Colonic mucosa (tissue), 4 donors: ENCODE measurements around the gene PEPD. TPM values are rescaled to one million over a fixed set of nuclear protein-coding genes. Genes with fewer than 3 reads are reported as not detected.

Experiments used
- DNase-seq: peaks from one replicate; pipeline ENCODE4 v3.0.0-alpha.2; 2020
- H3K27ac ChIP-seq: fragments of 200-600 bp; one replicate; pipeline ENCODE4 v1.8.0; 2021
- H3K27me3 ChIP-seq: fragments of 200-600 bp; one replicate; pipeline ENCODE4 v1.8.0; 2021
- H3K36me3 ChIP-seq: fragments of 200-600 bp; one replicate; pipeline ENCODE4 v1.8.0; 2021
- H3K4me1 ChIP-seq: fragments of 200-600 bp; one replicate; pipeline ENCODE4 v1.8.0; 2021; ENCODE audit warnings: mild to moderate bottlenecking
- H3K4me3 ChIP-seq: fragments of 200-600 bp; one replicate; pipeline ENCODE4 v1.8.0; 2021
- H3K9ac ChIP-seq, 2 donors: one replicate each; pipeline ENCODE4 v1.7.0; 2013; ENCODE audit warnings: control low read depth in 2 of 2, low read depth in 2 of 2, low read length in 2 of 2
- H3K9me3 ChIP-seq: fragments of 200-600 bp; one replicate; pipeline ENCODE4 v1.8.0; 2021
- intact Hi-C: fragments of 100-400 bp; cut with DNase I; formaldehyde crosslinking; loops from one replicate; pipeline ENCODE4 v1.14.1; 2022
- total RNA-seq, 2 donors: library from RNA; stranded (reverse); fragmentation: NEBNext Ultra II Directional in 1 of 2; extraction: Animal tissue kit (Norgen Biotek cat#: 25700) in 1 of 2; gene quantifications; one replicate each; pipeline ENCODE4 v1.2.1, GENCODE V29; 2021
- TF ChIP-seq, protein P1 (sequence below): fragments of 200-600 bp; IDR thresholded peaks from one replicate; pipeline ENCODE4 v1.8.0; 2022; ENCODE audit warnings: antibody characterized with exemption, mild to moderate bottlenecking
- donor health status: healthy.
- donor health status: DM: no; HTN: no; CAD: no.
- donor health status: DM: no; HTN: no; CAD: no.

The PEPD gene
- total RNA-seq, 2 donors from 2014 or later = 47.9 to 71.4 TPM

DNA sequence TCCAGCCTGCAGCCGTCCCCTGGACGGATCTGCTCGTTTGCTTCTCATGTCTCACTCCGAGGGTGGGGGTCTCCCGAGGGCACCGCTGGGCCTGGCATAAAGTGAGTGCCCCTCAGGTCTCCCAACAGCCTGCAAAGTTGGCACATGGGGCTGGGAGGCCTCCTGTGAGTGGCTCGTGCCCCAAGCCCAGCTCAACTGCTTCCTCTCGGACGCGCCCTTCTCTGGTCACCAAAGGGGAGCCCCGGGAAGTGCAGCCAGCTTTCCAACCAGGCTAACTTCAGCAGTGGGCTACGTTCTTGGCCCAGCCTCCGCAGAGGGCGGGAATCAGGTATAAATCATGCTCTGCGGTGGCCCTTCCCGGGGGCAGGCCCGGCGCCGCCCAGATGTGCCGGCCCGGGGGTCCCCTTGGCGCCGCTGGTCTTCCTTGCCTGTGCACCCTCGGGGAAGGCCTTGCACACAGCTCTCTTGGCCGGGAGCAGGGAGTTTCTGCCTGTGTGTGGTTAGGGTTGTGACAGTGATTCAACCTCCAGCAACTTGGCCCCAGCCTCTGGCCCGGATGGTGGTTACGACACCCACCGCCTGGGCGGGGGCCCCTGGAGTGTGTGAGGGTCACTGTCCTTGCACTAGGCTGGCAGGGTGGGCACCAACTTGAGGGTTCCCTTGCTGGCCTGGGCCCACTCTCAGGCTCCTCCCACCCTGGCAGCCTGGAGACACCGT, 127.4 kb downstream of the PEPD start:
- H3K27ac ChIP-seq = no peak overlapping the region

DNA sequence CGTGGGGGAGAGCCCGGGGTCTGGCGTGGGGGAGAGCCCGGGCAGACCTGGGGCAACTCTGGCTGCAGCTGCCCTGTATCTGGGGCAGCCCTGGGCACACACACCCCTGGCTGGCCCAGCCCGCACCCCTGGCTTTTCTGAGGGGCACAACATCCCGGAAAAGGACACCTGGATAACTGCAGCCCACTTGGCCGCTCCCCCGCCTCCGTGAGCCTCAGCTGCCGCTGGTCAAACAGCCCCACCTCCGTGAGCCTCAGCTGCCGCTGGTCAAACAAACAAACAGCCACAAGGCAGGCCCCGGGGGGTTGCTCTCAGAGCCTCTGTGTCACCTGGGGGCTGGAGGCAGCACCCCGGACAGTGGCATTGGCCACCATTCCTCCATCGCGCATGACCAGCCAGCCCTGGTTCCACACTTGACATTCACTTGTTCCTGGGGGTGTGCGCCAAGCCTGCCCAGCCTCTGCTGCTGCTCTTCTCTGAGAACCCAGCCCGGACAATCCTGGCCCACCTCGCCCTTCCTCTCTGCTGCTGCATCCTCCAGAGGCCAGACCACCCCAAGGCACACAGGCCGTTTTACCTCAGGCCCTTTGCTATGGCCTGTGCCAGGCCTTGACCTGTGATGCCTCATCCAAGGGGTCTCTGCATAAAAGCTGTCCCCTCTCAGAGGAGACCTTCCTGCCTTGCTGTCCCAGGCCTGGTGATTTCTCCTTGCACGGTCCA, 128.1 kb downstream of the PEPD start:
- TF ChIP-seq, protein P1, sequence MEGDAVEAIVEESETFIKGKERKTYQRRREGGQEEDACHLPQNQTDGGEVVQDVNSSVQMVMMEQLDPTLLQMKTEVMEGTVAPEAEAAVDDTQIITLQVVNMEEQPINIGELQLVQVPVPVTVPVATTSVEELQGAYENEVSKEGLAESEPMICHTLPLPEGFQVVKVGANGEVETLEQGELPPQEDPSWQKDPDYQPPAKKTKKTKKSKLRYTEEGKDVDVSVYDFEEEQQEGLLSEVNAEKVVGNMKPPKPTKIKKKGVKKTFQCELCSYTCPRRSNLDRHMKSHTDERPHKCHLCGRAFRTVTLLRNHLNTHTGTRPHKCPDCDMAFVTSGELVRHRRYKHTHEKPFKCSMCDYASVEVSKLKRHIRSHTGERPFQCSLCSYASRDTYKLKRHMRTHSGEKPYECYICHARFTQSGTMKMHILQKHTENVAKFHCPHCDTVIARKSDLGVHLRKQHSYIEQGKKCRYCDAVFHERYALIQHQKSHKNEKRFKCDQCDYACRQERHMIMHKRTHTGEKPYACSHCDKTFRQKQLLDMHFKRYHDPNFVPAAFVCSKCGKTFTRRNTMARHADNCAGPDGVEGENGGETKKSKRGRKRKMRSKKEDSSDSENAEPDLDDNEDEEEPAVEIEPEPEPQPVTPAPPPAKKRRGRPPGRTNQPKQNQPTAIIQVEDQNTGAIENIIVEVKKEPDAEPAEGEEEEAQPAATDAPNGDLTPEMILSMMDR = no peak
- H3K9me3 ChIP-seq = no peaks in the 10 kb centered on the region
- no peak overlapping the region for H3K27ac ChIP-seq
- H3K27me3 ChIP-seq = no peaks in the 10 kb centered on the region
- H3K36me3 ChIP-seq = no peaks in the 10 kb centered on the region
- intact Hi-C loops = no loop called here
- H3K9ac ChIP-seq = no peak overlapping the region
- DNase-seq = no peak
- no peak overlapping the region for H3K4me3 ChIP-seq
- peaks cover 31% of the 10 kb centered on the region for H3K4me1 ChIP-seq

More for the DNA sequence above, 127.4 kb downstream of the PEPD start:
- intact Hi-C loops = no loop called here
- Histone ChIP-seq H3K9ac (no peak overlapping the region), H3K4me3 (no peak overlapping the region), H3K9me3 (no peaks in the 10 kb centered on the region), H3K36me3 (no peaks in the 10 kb centered on the region), H3K27me3 (no peaks in the 10 kb centered on the region), H3K4me1 (peaks cover 30% of the 10 kb centered on the region)
- TF ChIP-seq, protein P1 = no peak
- DNase-seq = no peak

DNA sequence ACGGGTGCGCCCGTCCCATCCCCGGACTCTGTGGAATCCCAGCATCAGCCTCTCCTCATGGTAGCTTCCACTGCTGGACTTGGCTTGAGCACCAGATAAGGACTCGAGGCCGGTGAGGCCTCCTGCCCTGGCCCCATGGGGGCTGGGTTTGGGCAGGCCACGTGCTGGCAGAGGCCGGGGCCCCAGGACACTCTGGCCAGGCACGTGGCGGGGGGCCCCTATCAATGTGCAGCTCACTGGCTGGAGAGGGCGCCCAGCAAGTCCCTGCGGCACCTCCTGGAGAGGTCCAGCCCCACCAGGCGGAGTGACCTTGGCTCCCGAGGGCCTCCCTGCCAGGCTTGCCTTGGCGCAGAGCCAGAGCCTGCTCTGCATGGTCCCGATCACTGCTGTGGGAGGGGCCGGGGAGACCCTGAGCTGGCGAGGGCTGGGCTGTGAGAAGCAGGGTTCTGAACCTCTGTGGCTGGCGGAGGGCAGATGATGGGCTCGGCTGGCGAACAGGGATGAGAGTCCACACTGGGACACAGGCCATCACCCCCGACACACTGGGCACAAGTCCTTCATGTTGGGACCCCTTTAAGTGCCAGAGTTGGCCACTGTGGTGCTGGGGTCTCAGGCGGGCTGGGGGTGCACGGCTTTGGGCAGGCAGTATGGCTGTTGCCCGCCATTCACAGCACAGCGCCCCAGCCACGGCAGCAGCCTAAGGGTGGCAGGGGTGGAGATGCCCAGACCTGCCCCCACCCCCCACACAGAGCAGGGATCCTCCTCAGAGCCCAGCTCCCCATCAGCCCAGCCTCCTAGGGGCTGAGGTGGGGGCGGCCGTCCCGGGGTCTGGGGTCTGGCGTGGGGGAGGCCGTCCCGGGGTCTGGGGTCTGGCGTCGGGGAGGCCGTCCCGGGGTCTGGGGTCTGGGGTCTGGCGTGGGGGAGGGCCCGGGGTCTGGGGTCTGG, 129.0 kb downstream of the PEPD start:
- no peaks in the 10 kb centered on the region for H3K27me3 ChIP-seq
- TF ChIP-seq, protein P1 = no peak
- H3K36me3 ChIP-seq = no peaks in the 10 kb centered on the region
- H3K27ac ChIP-seq = no peak overlapping the region
- intact Hi-C loops = no loop called here
- no peaks in the 10 kb centered on the region for H3K9me3 ChIP-seq
- H3K4me3 ChIP-seq = no peak overlapping the region
- H3K4me1 ChIP-seq = peaks cover 31% of the 10 kb centered on the region
- no peak overlapping the region for H3K9ac ChIP-seq
- DNase-seq = no peak

DNA sequence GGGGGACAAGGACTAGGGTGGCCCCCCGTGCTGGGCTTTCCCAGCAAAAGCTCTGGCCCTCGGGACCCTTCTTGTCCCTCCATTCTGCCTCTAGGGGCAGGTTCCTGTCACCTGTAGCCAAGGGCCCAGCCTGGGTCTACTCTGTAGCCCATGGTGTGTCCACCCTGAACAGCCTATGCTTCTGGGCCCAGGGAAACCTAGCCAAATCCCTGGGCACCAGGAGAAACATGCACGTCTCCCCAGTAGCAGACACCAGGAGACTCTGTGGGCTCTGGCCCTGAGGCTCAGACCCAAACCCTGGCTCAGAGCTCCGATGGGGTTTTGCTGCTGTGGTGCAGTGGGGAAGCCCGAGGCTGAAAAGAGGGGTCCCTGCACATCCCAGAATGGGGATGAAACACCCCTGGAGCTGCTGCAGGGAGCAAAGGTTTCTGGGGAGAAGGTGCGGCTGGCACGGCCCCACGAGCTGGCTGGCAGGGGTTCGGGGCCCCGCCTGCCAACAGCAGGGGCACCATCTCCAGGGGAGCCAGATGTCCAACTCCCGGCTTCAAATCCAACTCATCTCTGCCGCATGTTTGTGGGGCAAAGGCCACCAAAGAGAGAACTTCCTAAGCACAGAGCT, 129.9 kb downstream of the PEPD start:
- Histone ChIP-seq H3K9ac (no peak overlapping the region), H3K27me3 (no peaks in the 10 kb centered on the region), H3K36me3 (no peaks in the 10 kb centered on the region), H3K27ac (no peak overlapping the region), H3K4me3 (no peak overlapping the region), H3K9me3 (no peaks in the 10 kb centered on the region), H3K4me1 (peaks cover 31% of the 10 kb centered on the region)
- TF ChIP-seq, protein P1 = no peak
- intact Hi-C loops = no loop called here
- DNase-seq = no peak
